H1 (cell line): ENCODE results near the gene NACAD. TPM values are rescaled to one million over a fixed set of nuclear protein-coding genes. Genes with fewer than 3 reads are reported as not detected.

Source experiments
- CTCF ChIA-PET: fragments of 300-600 bp; sonication (Branson Sonifier 250); formaldehyde crosslinking; loops from one replicate; lab custom pipeline; 2021; ENCODE audit not compliant: partially characterized antibody; lab: Charles Lee
- POLR2A ChIA-PET: fragments of 300-600 bp; sonication (Branson Sonifier 250); formaldehyde crosslinking; loops from one replicate; lab custom pipeline; 2021; ENCODE audit warnings: inconsistent platforms; ENCODE audit not compliant: partially characterized antibody; lab: Charles Lee
- DNase-seq, 2 experiments: peaks; one replicate each; pipeline versions ENCODE4 v3.0.0 to v3.0.0-alpha.2; 2010 to 2022; ENCODE audit warnings: low spot score in 2 of 2, low read depth in 1 of 2, mixed read lengths in 1 of 2
- FAIRE-seq: peaks from 2 replicates; lab custom pipeline; 2011; peaks lifted over from hg19 to GRCh38; lab: Jason Lieb, UNC
- H2AFZ ChIP-seq: 2 replicates; pipeline ENCODE4 v1.8.1; 2012; ENCODE audit warnings: low read length, inconsistent platforms
- H2AK5ac ChIP-seq: 2 replicates; pipeline ENCODE4 v1.6.1; 2013; ENCODE audit warnings: low read depth, low read length
- H2BK120ac ChIP-seq: replicated peaks from 2 replicates; pipeline ENCODE3; 2013; ENCODE audit warnings: low read depth, low read length, inconsistent platforms
- H2BK12ac ChIP-seq: 2 replicates; pipeline ENCODE4 v1.6.1; 2013; ENCODE audit warnings: low read depth, low read length
- H2BK15ac ChIP-seq: 2 replicates; pipeline ENCODE4 v1.6.1; 2013; ENCODE audit warnings: low read length
- H2BK20ac ChIP-seq: 2 replicates; pipeline ENCODE4 v1.6.1; 2013; ENCODE audit warnings: low read length
- H2BK5ac ChIP-seq: 2 replicates; pipeline ENCODE4 v1.6.1; 2013; ENCODE audit warnings: low read depth, low read length
- H3K14ac ChIP-seq: 2 replicates; pipeline ENCODE4 v1.6.1; 2013; ENCODE audit warnings: inconsistent platforms; ENCODE audit not compliant: insufficient read length
- H3K18ac ChIP-seq: 2 replicates; pipeline ENCODE4 v1.6.1; 2013; ENCODE audit warnings: low read length; ENCODE audit errors: extremely low read depth
- H3K23ac ChIP-seq: 2 replicates; pipeline ENCODE4 v1.6.1; 2013; ENCODE audit warnings: inconsistent platforms; ENCODE audit not compliant: insufficient read length
- H3K23me2 ChIP-seq: 2 replicates; pipeline ENCODE4 v1.6.1; 2013; ENCODE audit warnings: low read depth, low read length
- H3K27ac ChIP-seq: 2 replicates; pipeline ENCODE4 v1.6.1; 2011; ENCODE audit warnings: low read depth, low read length, inconsistent platforms
- H3K27me3 ChIP-seq, 4 experiments: replicated peaks in 1 of 4; 1 replicate in 1 of 4; 2 replicates in 3 of 4; pipeline versions ENCODE4 v1.6.1 to v1.8.1; 2011 to 2013; ENCODE audit warnings: low read length in 3 of 4, mild to moderate bottlenecking in 3 of 4, inconsistent platforms in 2 of 4, mixed read lengths in 2 of 4, moderate library complexity in 1 of 4; ENCODE audit not compliant: control insufficient read depth in 3 of 4, insufficient read depth in 3 of 4; ENCODE audit errors: extremely low read depth in 1 of 4
- H3K36me3 ChIP-seq, 4 experiments: 2 replicates each; pipeline versions ENCODE4 v1.6.1 to v1.8.1; 2011 to 2013; ENCODE audit warnings: mild to moderate bottlenecking in 4 of 4, low read length in 3 of 4, moderate library complexity in 2 of 4, control low read depth in 1 of 4, inconsistent platforms in 1 of 4; ENCODE audit not compliant: insufficient read depth in 4 of 4, control insufficient read depth in 2 of 4
- H3K4ac ChIP-seq: replicated peaks from 2 replicates; pipeline ENCODE3; 2013; ENCODE audit warnings: low read length, low read depth, mixed read lengths, inconsistent platforms; ENCODE audit not compliant: insufficient read length
- H3K4me1 ChIP-seq, 4 experiments: replicated peaks in 1 of 4; 1 replicate in 1 of 4; 2 replicates in 3 of 4; pipeline versions ENCODE4 v1.6.1 to v1.8.1; 2011 to 2013; ENCODE audit warnings: low read length in 3 of 4, inconsistent platforms in 2 of 4, mixed read lengths in 1 of 4; ENCODE audit not compliant: insufficient read depth in 4 of 4, control insufficient read depth in 3 of 4
- H3K4me2 ChIP-seq, 2 experiments: 2 replicates each; pipeline versions ENCODE4 v1.6.1 to v1.8.1; 2011 to 2013; ENCODE audit warnings: low read depth in 2 of 2, low read length in 2 of 2, control low read depth in 1 of 2, inconsistent platforms in 1 of 2, mild to moderate bottlenecking in 1 of 2; ENCODE audit not compliant: insufficient read depth in 1 of 2
- H3K4me3 ChIP-seq, 4 experiments: fragments of 200-600, 300-600 bp in 1 of 4; sonication (generic), shearing (Covaris generic), sonication (Bioruptor Twin) in 1 of 4; 2 replicates each; pipeline versions ENCODE4 v1.5.1 to v1.8.1; 2011 to 2016; ENCODE audit warnings: low read length in 4 of 4, low read depth in 3 of 4, control low read depth in 2 of 4, inconsistent platforms in 2 of 4, mild to moderate bottlenecking in 2 of 4, mixed read lengths in 1 of 4, moderate library complexity in 1 of 4; ENCODE audit not compliant: insufficient read depth in 2 of 4; ENCODE audit errors: extremely low read depth in 1 of 4
- H3K56ac ChIP-seq: replicated peaks from 2 replicates; pipeline ENCODE3; 2013; ENCODE audit warnings: low read depth, mild to moderate bottlenecking, mixed read lengths, low read length, inconsistent platforms; ENCODE audit not compliant: insufficient read length
- H3K79me1 ChIP-seq: 2 replicates; pipeline ENCODE4 v1.6.1; 2013; ENCODE audit warnings: low read depth, low read length, control low read depth
- H3K79me2 ChIP-seq, 2 experiments: 2 replicates each; pipeline versions ENCODE4 v1.6.1 to v1.8.1; 2012 to 2013; ENCODE audit warnings: low read length in 2 of 2, mild to moderate bottlenecking in 2 of 2, inconsistent platforms in 1 of 2; ENCODE audit not compliant: insufficient read depth in 2 of 2, control insufficient read depth in 1 of 2
- H3K9ac ChIP-seq, 4 experiments: replicated peaks in 1 of 4; 1 replicate in 1 of 4; 2 replicates in 3 of 4; pipeline versions ENCODE4 v1.6.1 to v1.8.1; 2011 to 2013; ENCODE audit warnings: low read depth in 3 of 4, low read length in 3 of 4, control low read depth in 2 of 4, mild to moderate bottlenecking in 2 of 4, moderate library complexity in 2 of 4, inconsistent platforms in 1 of 4; ENCODE audit errors: extremely low read depth in 1 of 4
- H3K9me3 ChIP-seq, 2 experiments: 2 replicates each; pipeline versions ENCODE4 v1.6.1 to v1.8.1; 2012 to 2013; ENCODE audit warnings: mild to moderate bottlenecking in 2 of 2, moderate library complexity in 2 of 2, control low read depth in 1 of 2, inconsistent platforms in 1 of 2, low read depth in 1 of 2, low read length in 1 of 2, mixed read lengths in 1 of 2; ENCODE audit not compliant: insufficient read depth in 2 of 2
- H4K20me1 ChIP-seq, 2 experiments: replicated peaks in 1 of 2; 2 replicates each; pipeline versions ENCODE3 to v1.8.1; 2011 to 2013; ENCODE audit warnings: inconsistent platforms in 2 of 2, low read length in 2 of 2, mild to moderate bottlenecking in 1 of 2; ENCODE audit not compliant: insufficient read depth in 2 of 2, control insufficient read depth in 1 of 2
- H4K5ac ChIP-seq: 2 replicates; pipeline ENCODE4 v1.6.1; 2013; ENCODE audit warnings: low read length, low read depth, mixed read lengths, inconsistent platforms; ENCODE audit not compliant: insufficient read length
- H4K8ac ChIP-seq: 2 replicates; pipeline ENCODE4 v1.8.0; 2013; ENCODE audit warnings: mild to moderate bottlenecking, moderate library complexity, low read length, inconsistent platforms; ENCODE audit not compliant: insufficient read depth; ENCODE audit errors: extremely low read depth
- H4K91ac ChIP-seq: replicated peaks from 2 replicates; pipeline ENCODE3; 2013; ENCODE audit warnings: low read length, mixed read lengths, inconsistent platforms; ENCODE audit not compliant: insufficient read length
- BACH1 ChIP-seq: IDR thresholded peaks from 2 replicates; pipeline ENCODE4 v1.6.1; 2012; ENCODE audit warnings: low read length, improper control_type of control experiment
- BRCA1 ChIP-seq: IDR thresholded peaks from 2 replicates; pipeline ENCODE4 v1.6.1; 2012; ENCODE audit warnings: low read depth, low read length, improper control_type of control experiment
- CEBPB ChIP-seq: IDR thresholded peaks from 2 replicates; pipeline ENCODE4 v1.6.1; 2012; ENCODE audit warnings: low read depth, low read length
- CREB1 ChIP-seq: IDR thresholded peaks from 2 replicates; pipeline ENCODE4 v1.6.1; 2012; ENCODE audit warnings: inconsistent platforms
- GTF2F1 ChIP-seq: IDR thresholded peaks from 2 replicates; pipeline ENCODE4 v1.6.1; 2012; ENCODE audit warnings: low read depth, low read length, improper control_type of control experiment, borderline replicate concordance
- KDM5A ChIP-seq: fragments of 200-600 bp; IDR thresholded peaks from 2 replicates; pipeline ENCODE4 v1.7.1; 2012; ENCODE audit warnings: mild to moderate bottlenecking, low read length, inconsistent platforms, mixed read lengths
- PHF8 ChIP-seq: fragments of 200-600 bp; sonication (generic); conservative IDR thresholded peaks from 2 replicates; pipeline ENCODE4 v1.7.1; 2012; ENCODE audit warnings: low read depth, mild to moderate bottlenecking, inconsistent platforms, low read length, moderate library complexity
- RAD21 ChIP-seq, 2 experiments: IDR thresholded peaks in 1 of 2; conservative IDR thresholded peaks in 1 of 2; 2 replicates each; pipeline ENCODE4 v1.6.1; 2011; ENCODE audit warnings: low read depth in 2 of 2, low read length in 2 of 2, improper control_type of control experiment in 1 of 2, inconsistent platforms in 1 of 2, mild to moderate bottlenecking in 1 of 2, moderate library complexity in 1 of 2
- RBBP5 ChIP-seq: IDR thresholded peaks from 2 replicates; pipeline ENCODE4 v1.7.1; 2012; ENCODE audit warnings: low read depth, mild to moderate bottlenecking, inconsistent platforms, low read length, moderate library complexity, borderline replicate concordance
- RXRA ChIP-seq: IDR thresholded peaks from 2 replicates; pipeline ENCODE4 v1.6.1; 2011; ENCODE audit warnings: low read depth, mild to moderate bottlenecking, low read length, moderate library complexity; ENCODE audit not compliant: insufficient read depth
- SIX5 ChIP-seq: IDR thresholded peaks from 2 replicates; pipeline ENCODE4 v1.6.1; 2011; ENCODE audit warnings: mild to moderate bottlenecking, low read depth, low read length
- SRF ChIP-seq: IDR thresholded peaks from 2 replicates; pipeline ENCODE4 v1.6.1; 2011; ENCODE audit warnings: mild to moderate bottlenecking, low read depth, low read length, moderate library complexity
- SUZ12 ChIP-seq: fragments of 200-600 bp; sonication (generic); IDR thresholded peaks from 2 replicates; pipeline ENCODE4 v1.6.1; 2012; ENCODE audit warnings: mild to moderate bottlenecking, inconsistent platforms, low read length, moderate library complexity, mixed read lengths
- TAF1 ChIP-seq: IDR thresholded peaks from 2 replicates; pipeline ENCODE4 v1.6.1; 2011; ENCODE audit warnings: mild to moderate bottlenecking, low read depth, low read length
- TCF12 ChIP-seq: IDR thresholded peaks from 2 replicates; pipeline ENCODE4 v1.6.1; 2011; ENCODE audit warnings: low read depth, mild to moderate bottlenecking, low read length
- YY1 ChIP-seq: IDR thresholded peaks from 2 replicates; pipeline ENCODE4 v1.6.1; 2011; ENCODE audit warnings: low read depth, mild to moderate bottlenecking, low read length
- WGBS, 2 experiments: shearing (Covaris generic) in 1 of 2; methylation state at CpG; one replicate each; pipeline versions ENCODE4 v1.1.6 to v1.1.7; 2013 to 2015; ENCODE audit warnings: low lambda C conversion rate in 2 of 2, mixed read lengths in 2 of 2, inconsistent platforms in 1 of 2, low coverage in 1 of 2, missing lambda C conversion rate in 1 of 2; ENCODE audit not compliant: insufficient replicate concordance in 2 of 2, insufficient coverage in 1 of 2, insufficient read length in 1 of 2; ENCODE audit errors: extremely low coverage in 1 of 2, missing lambda C conversion rate in 1 of 2; 5-methylcytosine and 5-hydroxymethylcytosine counted together
- polyA plus RNA-seq, 7 experiments: library from polyadenylated mRNA; depleted of rRNA in 3 of 7; stranded (reverse) in 5 of 7; unstranded in 2 of 7; fragments of >200 nt in 5 of 7; fragments of 200-250 nt in 2 of 7; gene quantifications; 1 replicate in 5 of 7; 2 replicates in 1 of 7; 4 replicates in 1 of 7; pipeline versions ENCODE4 v1.2.1 to v1.2.3, GENCODE V29; 2011 to 2013; ENCODE audit warnings: missing spikeins in 2 of 7, mixed read lengths in 2 of 7
- total RNA-seq: library from RNA; stranded (reverse); fragmentation: NEBNext Ultra II Directional; extraction: Animal tissue kit (Norgen Biotek cat#: 25700); gene quantifications from 2 replicates; pipeline ENCODE4 v1.2.1, GENCODE V29; 2021

Gene NACAD
- total and polyA plus RNA-seq, 2 of the 8 experiments (the other 6 are each of a cell fraction or from before 2014, with no cell fraction given), result 1.3 to 6.0 TPM

GRCh38 chr7:45066409-45066808 lies 22.4 kb downstream of the NACAD start:
- H3K9me3 ChIP-seq, result no peaks in the 10 kb centered on the region
- no peak overlapping the region for H4K8ac ChIP-seq
- no peak overlapping the region for H3K4ac ChIP-seq
- peaks cover 5% of the 10 kb centered on the region; the same call in 1 of the 2 replicates for H3K79me1 ChIP-seq
- H2BK20ac ChIP-seq, result no peak overlapping the region
- CTCF ChIA-PET, result interaction anchor here (1.2 kb wide), 1 partner anchor 51 kb away, joined by 3 read pairs; no protein-coding TSS in a partner anchor
- peaks cover 0 to 6% (median 4%) of the 10 kb centered on the region in 4 experiments; a peak in 5 of 8 replicates for H3K36me3 ChIP-seq
- no peak overlapping the region for H3K56ac ChIP-seq
- no peaks in the 10 kb centered on the region for H3K27me3 ChIP-seq
- no peak overlapping the region for H3K27ac ChIP-seq
- no peak for FAIRE-seq
- H3K79me2 ChIP-seq, result peaks cover 0 to 3% of the 10 kb centered on the region in 2 experiments; a peak in 1 of 4 replicates
- WGBS, 2 experiments, result 95% methylated on average over 7 of the region's 7 CpGs; no CpG with 5 or more reads in 1 of the 2 experiments
- no peak overlapping the region for H2BK5ac ChIP-seq
- peaks cover 2 to 6% of the 10 kb centered on the region in 2 experiments for H4K20me1 ChIP-seq
- H4K5ac ChIP-seq, result no peak overlapping the region
- H2BK120ac ChIP-seq, result no peak overlapping the region
- no peak overlapping the region for H3K18ac ChIP-seq
- POLR2A ChIA-PET, result interaction anchor here (1.4 kb wide), 1 partner anchor 12 kb away, joined by 6 read pairs; no protein-coding TSS in a partner anchor
- no peak overlapping the region for H2BK12ac ChIP-seq
- no peak overlapping the region for H3K14ac ChIP-seq
- no peak overlapping the region for H3K9ac ChIP-seq
- no peaks in the 10 kb centered on the region for H3K4me1 ChIP-seq
- no peak overlapping the region for H3K4me2 ChIP-seq
- H3K4me3 ChIP-seq, result no peak overlapping the region
- DNase-seq, result no peak
- H4K91ac ChIP-seq, result no peak overlapping the region
- H3K23me2 ChIP-seq, result no peaks in the 10 kb centered on the region
- H2AK5ac ChIP-seq, result no peak overlapping the region
- no peak overlapping the region for H3K23ac ChIP-seq
- H2AFZ ChIP-seq, result no peak overlapping the region
- H2BK15ac ChIP-seq, result no peak overlapping the region
- TF ChIP-seq GTF2F1, result no peak
- no peak for TF ChIP-seq SIX5
- TF ChIP-seq RBBP5, result no peak
- TF ChIP-seq CEBPB, result no peak
- no peak for TF ChIP-seq BRCA1
- TF ChIP-seq SUZ12, result no peak
- TF ChIP-seq RXRA, result no peak
- TF ChIP-seq PHF8, result no peak
- no peak for TF ChIP-seq YY1
- TF ChIP-seq CREB1, result no peak
- TF ChIP-seq TAF1, result no peak
- no peak for TF ChIP-seq RAD21 (IDR thresholded peaks at IDR 0.05 in 1 of 2, conservative IDR thresholded peaks at IDR 0.05 in 1 of 2; ENCODE audit: low read depth in 2 of 2, low read length in 2 of 2)
- TF ChIP-seq BACH1, result no peak
- TF ChIP-seq KDM5A, result no peak
- no peak for TF ChIP-seq SRF
- no peak for TF ChIP-seq TCF12
